H1 (cell line): ENCODE data around the gene GMCL2. TPM values are rescaled to one million over a fixed set of nuclear protein-coding genes. Genes with fewer than 3 reads are reported as not detected.

ENCODE experiments used
- CTCF ChIA-PET: fragments of 300-600 bp; sonication (Branson Sonifier 250); formaldehyde crosslinking; loops from one replicate; lab custom pipeline; 2021; ENCODE audit not compliant: partially characterized antibody; lab: Charles Lee
- POLR2A ChIA-PET: fragments of 300-600 bp; sonication (Branson Sonifier 250); formaldehyde crosslinking; loops from one replicate; lab custom pipeline; 2021; ENCODE audit warnings: inconsistent platforms; ENCODE audit not compliant: partially characterized antibody; lab: Charles Lee
- DNase-seq, 2 experiments: peaks; one replicate each; pipeline versions ENCODE4 v3.0.0 to v3.0.0-alpha.2; 2010 to 2022; ENCODE audit warnings: low spot score in 2 of 2, low read depth in 1 of 2, mixed read lengths in 1 of 2
- FAIRE-seq: peaks from 2 replicates; lab custom pipeline; 2011; peaks lifted over from hg19 to GRCh38; lab: Jason Lieb, UNC
- H2AFZ ChIP-seq: 2 replicates; pipeline ENCODE4 v1.8.1; 2012; ENCODE audit warnings: low read length, inconsistent platforms
- H2AK5ac ChIP-seq: 2 replicates; pipeline ENCODE4 v1.6.1; 2013; ENCODE audit warnings: low read depth, low read length
- H2BK120ac ChIP-seq: replicated peaks from 2 replicates; pipeline ENCODE3; 2013; ENCODE audit warnings: low read depth, low read length, inconsistent platforms
- H2BK12ac ChIP-seq: 2 replicates; pipeline ENCODE4 v1.6.1; 2013; ENCODE audit warnings: low read depth, low read length
- H2BK15ac ChIP-seq: 2 replicates; pipeline ENCODE4 v1.6.1; 2013; ENCODE audit warnings: low read length
- H2BK20ac ChIP-seq: 2 replicates; pipeline ENCODE4 v1.6.1; 2013; ENCODE audit warnings: low read length
- H2BK5ac ChIP-seq: 2 replicates; pipeline ENCODE4 v1.6.1; 2013; ENCODE audit warnings: low read depth, low read length
- H3K14ac ChIP-seq: 2 replicates; pipeline ENCODE4 v1.6.1; 2013; ENCODE audit warnings: inconsistent platforms; ENCODE audit not compliant: insufficient read length
- H3K18ac ChIP-seq: 2 replicates; pipeline ENCODE4 v1.6.1; 2013; ENCODE audit warnings: low read length; ENCODE audit errors: extremely low read depth
- H3K23ac ChIP-seq: 2 replicates; pipeline ENCODE4 v1.6.1; 2013; ENCODE audit warnings: inconsistent platforms; ENCODE audit not compliant: insufficient read length
- H3K23me2 ChIP-seq: 2 replicates; pipeline ENCODE4 v1.6.1; 2013; ENCODE audit warnings: low read depth, low read length
- H3K27ac ChIP-seq: 2 replicates; pipeline ENCODE4 v1.6.1; 2011; ENCODE audit warnings: low read depth, low read length, inconsistent platforms
- H3K27me3 ChIP-seq, 4 experiments: replicated peaks in 1 of 4; 1 replicate in 1 of 4; 2 replicates in 3 of 4; pipeline versions ENCODE4 v1.6.1 to v1.8.1; 2011 to 2013; ENCODE audit warnings: low read length in 3 of 4, mild to moderate bottlenecking in 3 of 4, inconsistent platforms in 2 of 4, mixed read lengths in 2 of 4, moderate library complexity in 1 of 4; ENCODE audit not compliant: control insufficient read depth in 3 of 4, insufficient read depth in 3 of 4; ENCODE audit errors: extremely low read depth in 1 of 4
- H3K36me3 ChIP-seq, 4 experiments: 2 replicates each; pipeline versions ENCODE4 v1.6.1 to v1.8.1; 2011 to 2013; ENCODE audit warnings: mild to moderate bottlenecking in 4 of 4, low read length in 3 of 4, moderate library complexity in 2 of 4, control low read depth in 1 of 4, inconsistent platforms in 1 of 4; ENCODE audit not compliant: insufficient read depth in 4 of 4, control insufficient read depth in 2 of 4
- H3K4ac ChIP-seq: replicated peaks from 2 replicates; pipeline ENCODE3; 2013; ENCODE audit warnings: low read length, low read depth, mixed read lengths, inconsistent platforms; ENCODE audit not compliant: insufficient read length
- H3K4me1 ChIP-seq, 4 experiments: replicated peaks in 1 of 4; 1 replicate in 1 of 4; 2 replicates in 3 of 4; pipeline versions ENCODE4 v1.6.1 to v1.8.1; 2011 to 2013; ENCODE audit warnings: low read length in 3 of 4, inconsistent platforms in 2 of 4, mixed read lengths in 1 of 4; ENCODE audit not compliant: insufficient read depth in 4 of 4, control insufficient read depth in 3 of 4
- H3K4me2 ChIP-seq, 2 experiments: 2 replicates each; pipeline versions ENCODE4 v1.6.1 to v1.8.1; 2011 to 2013; ENCODE audit warnings: low read depth in 2 of 2, low read length in 2 of 2, control low read depth in 1 of 2, inconsistent platforms in 1 of 2, mild to moderate bottlenecking in 1 of 2; ENCODE audit not compliant: insufficient read depth in 1 of 2
- H3K4me3 ChIP-seq, 4 experiments: fragments of 200-600, 300-600 bp in 1 of 4; sonication (generic), shearing (Covaris generic), sonication (Bioruptor Twin) in 1 of 4; 2 replicates each; pipeline versions ENCODE4 v1.5.1 to v1.8.1; 2011 to 2016; ENCODE audit warnings: low read length in 4 of 4, low read depth in 3 of 4, control low read depth in 2 of 4, inconsistent platforms in 2 of 4, mild to moderate bottlenecking in 2 of 4, mixed read lengths in 1 of 4, moderate library complexity in 1 of 4; ENCODE audit not compliant: insufficient read depth in 2 of 4; ENCODE audit errors: extremely low read depth in 1 of 4
- H3K56ac ChIP-seq: replicated peaks from 2 replicates; pipeline ENCODE3; 2013; ENCODE audit warnings: low read depth, mild to moderate bottlenecking, mixed read lengths, low read length, inconsistent platforms; ENCODE audit not compliant: insufficient read length
- H3K79me1 ChIP-seq: 2 replicates; pipeline ENCODE4 v1.6.1; 2013; ENCODE audit warnings: low read depth, low read length, control low read depth
- H3K79me2 ChIP-seq, 2 experiments: 2 replicates each; pipeline versions ENCODE4 v1.6.1 to v1.8.1; 2012 to 2013; ENCODE audit warnings: low read length in 2 of 2, mild to moderate bottlenecking in 2 of 2, inconsistent platforms in 1 of 2; ENCODE audit not compliant: insufficient read depth in 2 of 2, control insufficient read depth in 1 of 2
- H3K9ac ChIP-seq, 4 experiments: replicated peaks in 1 of 4; 1 replicate in 1 of 4; 2 replicates in 3 of 4; pipeline versions ENCODE4 v1.6.1 to v1.8.1; 2011 to 2013; ENCODE audit warnings: low read depth in 3 of 4, low read length in 3 of 4, control low read depth in 2 of 4, mild to moderate bottlenecking in 2 of 4, moderate library complexity in 2 of 4, inconsistent platforms in 1 of 4; ENCODE audit errors: extremely low read depth in 1 of 4
- H3K9me3 ChIP-seq, 2 experiments: 2 replicates each; pipeline versions ENCODE4 v1.6.1 to v1.8.1; 2012 to 2013; ENCODE audit warnings: mild to moderate bottlenecking in 2 of 2, moderate library complexity in 2 of 2, control low read depth in 1 of 2, inconsistent platforms in 1 of 2, low read depth in 1 of 2, low read length in 1 of 2, mixed read lengths in 1 of 2; ENCODE audit not compliant: insufficient read depth in 2 of 2
- H4K20me1 ChIP-seq, 2 experiments: replicated peaks in 1 of 2; 2 replicates each; pipeline versions ENCODE3 to v1.8.1; 2011 to 2013; ENCODE audit warnings: inconsistent platforms in 2 of 2, low read length in 2 of 2, mild to moderate bottlenecking in 1 of 2; ENCODE audit not compliant: insufficient read depth in 2 of 2, control insufficient read depth in 1 of 2
- H4K5ac ChIP-seq: 2 replicates; pipeline ENCODE4 v1.6.1; 2013; ENCODE audit warnings: low read length, low read depth, mixed read lengths, inconsistent platforms; ENCODE audit not compliant: insufficient read length
- H4K8ac ChIP-seq: 2 replicates; pipeline ENCODE4 v1.8.0; 2013; ENCODE audit warnings: mild to moderate bottlenecking, moderate library complexity, low read length, inconsistent platforms; ENCODE audit not compliant: insufficient read depth; ENCODE audit errors: extremely low read depth
- H4K91ac ChIP-seq: replicated peaks from 2 replicates; pipeline ENCODE3; 2013; ENCODE audit warnings: low read length, mixed read lengths, inconsistent platforms; ENCODE audit not compliant: insufficient read length
- EP300 ChIP-seq, 2 experiments: IDR thresholded peaks; 1 replicate in 1 of 2; 2 replicates in 1 of 2; pipeline ENCODE4 v1.6.1; 2011 to 2012; ENCODE audit warnings: low read depth in 2 of 2, low read length in 2 of 2, mild to moderate bottlenecking in 2 of 2, borderline replicate concordance in 1 of 2, inconsistent platforms in 1 of 2, moderate library complexity in 1 of 2
- TEAD4 ChIP-seq: IDR thresholded peaks from 2 replicates; pipeline ENCODE4 v1.6.1; 2012; ENCODE audit warnings: low read depth, low read length, inconsistent platforms, mixed read lengths
- WGBS, 2 experiments: shearing (Covaris generic) in 1 of 2; methylation state at CpG; one replicate each; pipeline versions ENCODE4 v1.1.6 to v1.1.7; 2013 to 2015; ENCODE audit warnings: low lambda C conversion rate in 2 of 2, mixed read lengths in 2 of 2, inconsistent platforms in 1 of 2, low coverage in 1 of 2, missing lambda C conversion rate in 1 of 2; ENCODE audit not compliant: insufficient replicate concordance in 2 of 2, insufficient coverage in 1 of 2, insufficient read length in 1 of 2; ENCODE audit errors: extremely low coverage in 1 of 2, missing lambda C conversion rate in 1 of 2; 5-methylcytosine and 5-hydroxymethylcytosine counted together
- polyA plus RNA-seq, 7 experiments: library from polyadenylated mRNA; depleted of rRNA in 3 of 7; stranded (reverse) in 5 of 7; unstranded in 2 of 7; fragments of >200 nt in 5 of 7; fragments of 200-250 nt in 2 of 7; gene quantifications; 1 replicate in 5 of 7; 2 replicates in 1 of 7; 4 replicates in 1 of 7; pipeline versions ENCODE4 v1.2.1 to v1.2.3, GENCODE V29; 2011 to 2013; ENCODE audit warnings: missing spikeins in 2 of 7, mixed read lengths in 2 of 7
- total RNA-seq: library from RNA; stranded (reverse); fragmentation: NEBNext Ultra II Directional; extraction: Animal tissue kit (Norgen Biotek cat#: 25700); gene quantifications from 2 replicates; pipeline ENCODE4 v1.2.1, GENCODE V29; 2021

GMCL2 gene
- total and polyA plus RNA-seq, 2 of the 8 experiments (the other 6 are each of a cell fraction or from before 2014, with no cell fraction given), result 0.13 TPM; not detected in 1

- FAIRE-seq, result peak; percentile 89
- Histone ChIP-seq H3K56ac (no peak overlapping the region), H2BK15ac (peak overlapping the region; percentile 83), H3K18ac (peak overlapping the region; percentile 68; the same call in 1 of the 2 replicates), H3K9ac (no peak overlapping the region), H3K23ac (no peak overlapping the region), H3K9me3 (no peaks in the 10 kb centered on the region), H4K5ac (no peak overlapping the region), H4K91ac (peak overlapping the region; percentile 74), H3K36me3 (no peaks in the 10 kb centered on the region), H3K4me1 (peaks cover 0 to 6% (median 3%) of the 10 kb centered on the region in 4 experiments; a peak in 3 of 7 replicates), H4K8ac (peak overlapping the region; percentile 39; the same call in 1 of the 2 replicates), H2BK5ac (peak overlapping the region; percentile 71), H3K14ac (no peak overlapping the region), H3K4me2 (peak overlapping the region; percentile 8 to 90), H3K27ac (no peak overlapping the region), H3K79me1 (no peaks in the 10 kb centered on the region), H2AK5ac (no peak overlapping the region), H3K23me2 (no peaks in the 10 kb centered on the region; the same call in 1 of the 2 replicates), H4K20me1 (no peaks in the 10 kb centered on the region), H3K4me3 (peak overlapping the region in 3 of 4 experiments; percentile 37 to 49 (median 48); a peak in 6 of 8 replicates), H3K79me2 (no peaks in the 10 kb centered on the region), H3K4ac (no peak overlapping the region), H3K27me3 (peaks cover 0 to 4% (median 2%) of the 10 kb centered on the region in 4 experiments; a peak in 1 of 7 replicates), H2BK20ac (no peak overlapping the region), H2BK120ac (no peak overlapping the region), H2AFZ (peak overlapping the region; percentile 83), H2BK12ac (peak overlapping the region; percentile 77; the same call in 1 of the 2 replicates)
- DNase-seq, result peak in 1 of 2 experiments; percentile 100
- ChIA-PET POLR2A (interaction anchor here (1.3 to 2.0 kb wide), 2 partner anchors 11 to 46 kb away, joined by 3 to 16 read pairs; partner anchors contain the start of gene NHP2), CTCF (interaction anchor here (1.2 to 24.6 kb wide), 8 partner anchors 10 to 96 kb away, joined by 3 to 515 read pairs (median 5); partner anchors contain the start of gene NHP2)
- WGBS, 2 experiments, result 9% methylated on average over 31 of the region's 33 CpGs; no CpG with 5 or more reads in 1 of the 2 experiments
- no peak for TF ChIP-seq TEAD4
- no peak for TF ChIP-seq EP300 (IDR thresholded peaks at IDR 0.05; ENCODE audit: borderline replicate concordance in 1 of 2, low read depth in 2 of 2, low read length in 2 of 2)
These were observed 23.1 kb downstream of the GMCL2 start for GRCh38 chr5:178163772-178164735.
